WTC11 (cell line): Measurements from ENCODE around the gene MORC2. TPM values are rescaled to one million over a fixed set of nuclear protein-coding genes. Genes with fewer than 3 reads are reported as not detected.

ENCODE experiments used
- ATAC-seq: fragments of 200-7000 bp; cut with Tn5 transposase; 2 replicates; pipeline ENCODE4 v1.10.0; 2021; ENCODE audit warnings: mild to moderate bottlenecking, moderate library complexity
- CTCF ChIA-PET: fragments of 300-600 bp; sonication (Branson Sonifier 250); formaldehyde crosslinking; loops from one replicate; lab custom pipeline; 2021; ENCODE audit warnings: antibody characterized with exemption; lab: Charles Lee
- POLR2A ChIA-PET: fragments of 350-600 bp; sonication (Branson Sonifier 250); formaldehyde crosslinking; loops from one replicate; lab custom pipeline; 2021; ENCODE audit warnings: antibody characterized with exemption; lab: Charles Lee
- DNase-seq: peaks from one replicate; pipeline ENCODE4 v3.0.0; 2021; ENCODE audit warnings: low spot score
- H3K27ac Mint-ChIP-seq: 2 replicates; pipeline ENCODE4 v1.8.0; 2021; ENCODE audit warnings: mixed read lengths
- H3K27me3 Mint-ChIP-seq: 2 replicates; pipeline ENCODE4 v1.8.0; 2021; ENCODE audit warnings: low read depth, mild to moderate bottlenecking, moderate library complexity, mixed read lengths
- H3K36me3 Mint-ChIP-seq: 2 replicates; pipeline ENCODE4 v1.8.0; 2021; ENCODE audit warnings: mixed read lengths
- H3K4me1 Mint-ChIP-seq: 2 replicates; pipeline ENCODE4 v1.8.0; 2022; ENCODE audit warnings: mixed read lengths
- H3K4me3 Mint-ChIP-seq: 2 replicates; pipeline ENCODE4 v1.8.0; 2021; ENCODE audit warnings: mild to moderate bottlenecking, moderate library complexity, mixed read lengths
- H3K9me3 Mint-ChIP-seq: 2 replicates; pipeline ENCODE4 v1.8.0; 2021; ENCODE audit warnings: mixed read lengths
- AR ChIP-seq: fragments of 250-450 bp; sonication (Bioruptor Pico); IDR thresholded peaks from 2 replicates; pipeline ENCODE4 v1.9.0; 2021; ENCODE audit warnings: mild to moderate bottlenecking
- ARID4B ChIP-seq: sonication (generic); formaldehyde crosslinking; IDR thresholded peaks from 2 replicates; pipeline ENCODE4 v1.8.0; 2023; ENCODE audit warnings: missing genetic modification reagents, mild to moderate bottlenecking, borderline replicate concordance
- CBFB ChIP-seq: sonication (generic); formaldehyde crosslinking; IDR thresholded peaks from 2 replicates; pipeline ENCODE4 v1.8.1; 2022; ENCODE audit warnings: mild to moderate bottlenecking, low read depth, missing genetic modification reagents
- CREM ChIP-seq: sonication (generic); formaldehyde crosslinking; IDR thresholded peaks from 2 replicates; pipeline ENCODE4 v1.8.1; 2022; ENCODE audit warnings: mild to moderate bottlenecking, missing genetic modification reagents, moderate library complexity
- E2F1 ChIP-seq: sonication (generic); formaldehyde crosslinking; IDR thresholded peaks from 2 replicates; pipeline ENCODE4 v1.8.0; 2022; ENCODE audit warnings: mild to moderate bottlenecking, missing genetic modification reagents
- FOXJ3 ChIP-seq: sonication (generic); formaldehyde crosslinking; IDR thresholded peaks from 2 replicates; pipeline ENCODE4 v1.9.0; 2021; ENCODE audit warnings: missing genetic modification reagents, mild to moderate bottlenecking, borderline replicate concordance
- GRHL2 ChIP-seq: fragments of 250-450 bp; sonication (Bioruptor Pico); IDR thresholded peaks from 2 replicates; pipeline ENCODE4 v1.8.0; 2022; ENCODE audit warnings: mild to moderate bottlenecking, moderate library complexity; ENCODE audit not compliant: insufficient replicate concordance, severe bottlenecking
- HMGA2 ChIP-seq: fragments of 250-450 bp; sonication (Bioruptor Pico); IDR thresholded peaks from 2 replicates; pipeline ENCODE4 v1.4.0; 2021; ENCODE audit warnings: mild to moderate bottlenecking, moderate library complexity
- MYBL2 ChIP-seq: sonication (generic); formaldehyde crosslinking; IDR thresholded peaks from 2 replicates; pipeline ENCODE4 v1.8.1; 2023; ENCODE audit warnings: mild to moderate bottlenecking, moderate library complexity, missing genetic modification reagents
- NR3C1 ChIP-seq: sonication (generic); formaldehyde crosslinking; conservative IDR thresholded peaks from 2 replicates; pipeline ENCODE4 v1.8.1; 2023; ENCODE audit warnings: low read depth, mild to moderate bottlenecking, missing genetic modification reagents
- RORB ChIP-seq: fragments of 250-450 bp; sonication (Bioruptor Pico); IDR thresholded peaks from 2 replicates; pipeline ENCODE4 v1.9.0; 2021; ENCODE audit warnings: mild to moderate bottlenecking
- SMAD3 ChIP-seq: sonication (generic); formaldehyde crosslinking; IDR thresholded peaks from 2 replicates; pipeline ENCODE4 v1.8.0; 2022; ENCODE audit warnings: missing genetic modification reagents, mild to moderate bottlenecking, borderline replicate concordance
- SMAD4 ChIP-seq: sonication (generic); formaldehyde crosslinking; IDR thresholded peaks from 2 replicates; pipeline ENCODE4 v1.8.0; 2022; ENCODE audit warnings: mild to moderate bottlenecking, missing genetic modification reagents
- TEAD1 ChIP-seq: sonication (generic); formaldehyde crosslinking; IDR thresholded peaks from 2 replicates; pipeline ENCODE4 v1.8.0; 2022; ENCODE audit warnings: mild to moderate bottlenecking, missing genetic modification reagents
- ZNF396 ChIP-seq: fragments of 250-450 bp; sonication (Bioruptor Pico); IDR thresholded peaks from 2 replicates; pipeline ENCODE4 v1.8.0; 2021; ENCODE audit warnings: mild to moderate bottlenecking, moderate library complexity, borderline replicate concordance
- ZNF512 ChIP-seq: sonication (generic); formaldehyde crosslinking; IDR thresholded peaks from 2 replicates; pipeline ENCODE4 v1.8.1; 2022; ENCODE audit warnings: missing genetic modification reagents, borderline replicate concordance
- ZSCAN18 ChIP-seq: fragments of 250-450 bp; sonication (Bioruptor Pico); IDR thresholded peaks from 2 replicates; pipeline ENCODE4 v2.1.2; 2022; ENCODE audit warnings: mild to moderate bottlenecking, moderate library complexity
- total RNA-seq: library from RNA; stranded (reverse); gene quantifications from 3 replicates; pipeline ENCODE4 v1.2.3, GENCODE V29; 2021

Gene MORC2
- total RNA-seq, 1 experiment from 2014 or later: 62.3 TPM

- CTCF ChIA-PET: no interaction called here
Measured at GRCh38 chr22:30992565-30992964, 24.0 kb upstream of the MORC2 start.

GRCh38 chr22:30990690-30991089 lies 22.1 kb upstream of the MORC2 start:
- ChIA-PET CTCF (no interaction called here), POLR2A (no interaction called here)
- DNase-seq: no peak

More at GRCh38 chr22:30992565-30992964, 24.0 kb upstream of the MORC2 start:
- no peaks in the 10 kb centered on the region for H3K4me1 Mint-ChIP-seq
- H3K27ac Mint-ChIP-seq: no peak overlapping the region
- H3K4me3 Mint-ChIP-seq: no peak overlapping the region
- peaks cover 13% of the 10 kb centered on the region for H3K9me3 Mint-ChIP-seq
- H3K36me3 Mint-ChIP-seq: peaks cover 4% of the 10 kb centered on the region
- no peak for ATAC-seq
- POLR2A ChIA-PET: no interaction called here
- no peak for TF ChIP-seq CBFB (CRISPR knock-in tag)
- H3K27me3 Mint-ChIP-seq: peaks cover 15% of the 10 kb centered on the region
- DNase-seq: no peak

GRCh38 chr22:30989474-30989873 lies 20.9 kb upstream of the MORC2 start:
- CTCF ChIA-PET: no interaction called here
- DNase-seq: no peak
- Mint-ChIP-seq H3K4me1 (peaks cover 8% of the 10 kb centered on the region), H3K36me3 (peaks cover 8% of the 10 kb centered on the region), H3K9me3 (peaks cover 13% of the 10 kb centered on the region), H3K4me3 (no peak overlapping the region), H3K27ac (no peak overlapping the region), H3K27me3 (peaks cover 12% of the 10 kb centered on the region)
- no peak for TF ChIP-seq CREM (CRISPR knock-in tag)
- TF ChIP-seq ZNF396 (CRISPR knock-in tag): no peak
- TF ChIP-seq FOXJ3 (CRISPR knock-in tag): no peak
- no peak for TF ChIP-seq MYBL2 (CRISPR knock-in tag)
- TF ChIP-seq E2F1 (CRISPR knock-in tag): no peak
- POLR2A ChIA-PET: no interaction called here
- no peak for ATAC-seq

More at GRCh38 chr22:30990690-30991089, 22.1 kb upstream of the MORC2 start:
- peaks cover 15% of the 10 kb centered on the region for H3K27me3 Mint-ChIP-seq
- H3K4me3 Mint-ChIP-seq: no peak overlapping the region
- H3K4me1 Mint-ChIP-seq: peaks cover 3% of the 10 kb centered on the region
- no peak for ATAC-seq
- H3K9me3 Mint-ChIP-seq: peaks cover 13% of the 10 kb centered on the region
- TF ChIP-seq SMAD4 (CRISPR knock-in tag) (no peak), RORB (CRISPR knock-in tag) (no peak), SMAD3 (CRISPR knock-in tag) (no peak), TEAD1 (no peak)
- no peak overlapping the region for H3K27ac Mint-ChIP-seq
- peaks cover 4% of the 10 kb centered on the region for H3K36me3 Mint-ChIP-seq

GRCh38 chr22:30985561-30986208 lies 17.1 kb upstream of the MORC2 start:
- ChIA-PET CTCF (interaction anchor here (0.6 kb wide), 2 partner anchors 245 to 598 kb away, joined by 3 read pairs; no protein-coding TSS in a partner anchor), POLR2A (no interaction called here)
- peaks cover 8% of the 10 kb centered on the region for H3K4me1 Mint-ChIP-seq
- H3K27me3 Mint-ChIP-seq: peaks cover 1% of the 10 kb centered on the region; the same call in 1 of the 2 replicates
- DNase-seq (no peak), ATAC-seq (peak; percentile 81)
- H3K4me3 Mint-ChIP-seq: no peak overlapping the region
- peaks cover 22% of the 10 kb centered on the region for H3K9me3 Mint-ChIP-seq
- H3K27ac Mint-ChIP-seq: no peak overlapping the region
- peaks cover 14% of the 10 kb centered on the region for H3K36me3 Mint-ChIP-seq
- TF ChIP-seq ZNF512 (CRISPR knock-in tag) (no peak), NR3C1 (CRISPR knock-in tag) (no peak), AR (CRISPR knock-in tag) (no peak), HMGA2 (no peak), RORB (CRISPR knock-in tag) (no peak), GRHL2 (CRISPR knock-in tag) (no peak), ARID4B (no peak), ZSCAN18 (CRISPR knock-in tag) (no peak)
